HEK293 (cell line): ENCODE measurements around the gene PRKACB.

Experiments
- CTCF ChIP-seq: fragments of 450-650 bp; formaldehyde crosslinking; IDR thresholded peaks from 2 replicates; pipeline ENCODE4 v1.5.1; 2016; ENCODE audit warnings: missing biosample characterization, missing genetic modification characterization
- HOXA7 ChIP-seq: sonication (generic); formaldehyde crosslinking; IDR thresholded peaks from 2 replicates; pipeline ENCODE4 v1.8.1; 2022; ENCODE audit warnings: missing genetic modification reagents, borderline replicate concordance
- PATZ1 ChIP-seq: fragments of 450-650 bp; formaldehyde crosslinking; IDR thresholded peaks from 2 replicates; pipeline ENCODE4 v1.5.1; 2016; ENCODE audit warnings: missing biosample characterization, missing genetic modification characterization
- PBX3 ChIP-seq: sonication (generic); formaldehyde crosslinking; IDR thresholded peaks from 2 replicates; pipeline ENCODE4 v1.8.1; 2022; ENCODE audit warnings: mild to moderate bottlenecking, moderate library complexity, missing genetic modification reagents
- PRDM6 ChIP-seq: fragments of 450-650 bp; formaldehyde crosslinking; IDR thresholded peaks from 2 replicates; pipeline ENCODE4 v1.5.1; 2017; ENCODE audit warnings: missing biosample characterization, missing genetic modification characterization
- ZBTB1 ChIP-seq: fragments of 450-650 bp; formaldehyde crosslinking; IDR thresholded peaks from 2 replicates; pipeline ENCODE4 v1.5.1; 2016; ENCODE audit warnings: missing biosample characterization, missing genetic modification characterization
- ZBTB20 ChIP-seq: fragments of 450-650 bp; formaldehyde crosslinking; IDR thresholded peaks from 2 replicates; pipeline ENCODE4 v1.5.1; 2016; ENCODE audit warnings: missing biosample characterization, missing genetic modification characterization
- ZFP69B ChIP-seq: fragments of 450-650 bp; formaldehyde crosslinking; IDR thresholded peaks from 2 replicates; pipeline ENCODE4 v1.5.1; 2016; ENCODE audit warnings: missing biosample characterization, missing genetic modification characterization
- ZNF132 ChIP-seq: fragments of 450-650 bp; formaldehyde crosslinking; IDR thresholded peaks from 2 replicates; pipeline ENCODE4 v1.5.1; 2017; ENCODE audit warnings: missing biosample characterization, missing genetic modification characterization, borderline replicate concordance
- ZNF140 ChIP-seq: fragments of 450-650 bp; formaldehyde crosslinking; IDR thresholded peaks from 2 replicates; pipeline ENCODE4 v1.5.1; 2016; ENCODE audit warnings: missing biosample characterization, missing genetic modification characterization
- ZNF175 ChIP-seq: fragments of 450-650 bp; formaldehyde crosslinking; IDR thresholded peaks from 2 replicates; pipeline ENCODE4 v1.5.1; 2016; ENCODE audit warnings: missing biosample characterization, missing genetic modification characterization
- ZNF2 ChIP-seq: fragments of 450-650 bp; formaldehyde crosslinking; IDR thresholded peaks from 2 replicates; pipeline ENCODE4 v1.5.1; 2016; ENCODE audit warnings: missing biosample characterization, missing genetic modification characterization
- ZNF23 ChIP-seq: fragments of 450-650 bp; formaldehyde crosslinking; IDR thresholded peaks from 2 replicates; pipeline ENCODE4 v1.5.1; 2016; ENCODE audit warnings: missing biosample characterization, missing genetic modification characterization, borderline replicate concordance
- ZNF292 ChIP-seq: fragments of 450-650 bp; formaldehyde crosslinking; IDR thresholded peaks from 2 replicates; pipeline ENCODE4 v1.5.1; 2016; ENCODE audit warnings: low read depth, missing biosample characterization, missing genetic modification characterization, borderline replicate concordance
- ZNF350 ChIP-seq: fragments of 450-650 bp; formaldehyde crosslinking; IDR thresholded peaks from 2 replicates; pipeline ENCODE4 v1.5.0; 2017; ENCODE audit warnings: missing biosample characterization, mild to moderate bottlenecking, missing genetic modification characterization
- ZNF37A ChIP-seq: fragments of 450-650 bp; IDR thresholded peaks from 2 replicates; pipeline ENCODE4 v1.5.1; 2018; ENCODE audit warnings: missing biosample characterization, missing genetic modification characterization
- ZNF394 ChIP-seq: fragments of 450-650 bp; formaldehyde crosslinking; IDR thresholded peaks from 2 replicates; pipeline ENCODE4 v1.5.1; 2016; ENCODE audit warnings: missing biosample characterization, missing genetic modification characterization, mild to moderate bottlenecking, moderate library complexity, borderline replicate concordance
- ZNF514 ChIP-seq: fragments of 450-650 bp; formaldehyde crosslinking; IDR thresholded peaks from 2 replicates; pipeline ENCODE4 v1.5.1; 2016; ENCODE audit warnings: missing biosample characterization, missing genetic modification characterization
- ZNF518A ChIP-seq: fragments of 450-650 bp; formaldehyde crosslinking; conservative IDR thresholded peaks from 2 replicates; pipeline ENCODE4 v1.5.1; 2016; ENCODE audit warnings: low read depth, missing biosample characterization, missing genetic modification characterization
- ZNF521 ChIP-seq: fragments of 450-650 bp; formaldehyde crosslinking; IDR thresholded peaks from 2 replicates; pipeline ENCODE4 v1.5.1; 2017; ENCODE audit warnings: missing biosample characterization, mild to moderate bottlenecking, missing genetic modification characterization
- ZNF549 ChIP-seq: fragments of 450-650 bp; IDR thresholded peaks from 2 replicates; pipeline ENCODE4 v1.5.1; 2018; ENCODE audit warnings: missing biosample characterization, missing genetic modification characterization, mild to moderate bottlenecking, inconsistent platforms, moderate library complexity
- ZNF600 ChIP-seq: fragments of 450-650 bp; formaldehyde crosslinking; IDR thresholded peaks from 2 replicates; pipeline ENCODE4 v1.5.1; 2016; ENCODE audit warnings: missing biosample characterization, missing genetic modification characterization
- ZNF629 ChIP-seq: fragments of 450-650 bp; formaldehyde crosslinking; IDR thresholded peaks from 2 replicates; pipeline ENCODE4 v1.5.1; 2017; ENCODE audit warnings: missing biosample characterization, missing genetic modification characterization
- ZNF692 ChIP-seq: fragments of 450-650 bp; formaldehyde crosslinking; IDR thresholded peaks from 2 replicates; pipeline ENCODE4 v1.5.1; 2016; ENCODE audit warnings: missing biosample characterization, missing genetic modification characterization
- ZNF785 ChIP-seq: fragments of 450-650 bp; formaldehyde crosslinking; IDR thresholded peaks from 2 replicates; pipeline ENCODE4 v1.5.1; 2016; ENCODE audit warnings: missing biosample characterization, missing genetic modification characterization
- ZXDB ChIP-seq: fragments of 450-650 bp; formaldehyde crosslinking; IDR thresholded peaks from 2 replicates; pipeline ENCODE4 v1.5.1; 2016; ENCODE audit warnings: missing biosample characterization, missing genetic modification characterization

Gene PRKACB

GRCh38 chr1:84247425-84248220 lies 103.6 kb downstream of the PRKACB start (continued):
- TF ChIP-seq ZNF518A, result peak; percentile 43; the same call in 1 of the 2 replicates
- TF ChIP-seq PRDM6 (tag by site-specific recombination), result peak; percentile 20; the same call in 1 of the 2 replicates
- TF ChIP-seq ZNF394 (tag by site-specific recombination), result peak; percentile 84
- TF ChIP-seq ZNF132 (tag by site-specific recombination), result no peak
- TF ChIP-seq ZNF23 (tag by site-specific recombination), result no peak
- no peak for TF ChIP-seq ZNF785 (tag by site-specific recombination)
- no peak for TF ChIP-seq ZNF521 (tag by site-specific recombination)
- TF ChIP-seq PBX3 (CRISPR knock-in tag), result no peak
- no peak for TF ChIP-seq CTCF
- TF ChIP-seq ZNF175 (tag by site-specific recombination), result no peak
- TF ChIP-seq ZNF692 (tag by site-specific recombination), result 0 out of 2 replicates have a peak, but pooled peaks have one; percentile 39
- no peak for TF ChIP-seq ZNF514 (tag by site-specific recombination)
- TF ChIP-seq ZNF350 (tag by site-specific recombination), result peak; percentile 95
- TF ChIP-seq ZNF549 (tag by site-specific recombination), result no peak
- no peak for TF ChIP-seq ZBTB20 (tag by site-specific recombination)
- no peak for TF ChIP-seq ZNF292
- TF ChIP-seq ZNF2 (tag by site-specific recombination), result no peak
- TF ChIP-seq ZBTB1 (tag by site-specific recombination), result no peak
- no peak for TF ChIP-seq ZNF600 (tag by site-specific recombination)
- TF ChIP-seq ZNF140 (tag by site-specific recombination), result no peak
- TF ChIP-seq PATZ1 (tag by site-specific recombination), result 0 out of 2 replicates have a peak, but pooled peaks have one; percentile 33
- TF ChIP-seq HOXA7 (CRISPR knock-in tag), result no peak
- TF ChIP-seq ZNF37A, result no peak
- TF ChIP-seq ZFP69B (tag by site-specific recombination), result no peak
- peak; percentile 83 for TF ChIP-seq ZNF629 (tag by site-specific recombination)
- peak; percentile 21; the same call in 1 of the 2 replicates for TF ChIP-seq ZXDB (tag by site-specific recombination)
